SU-DHL-6 (cell line): ENCODE results near the gene ZC3H8.

Source experiments
- H2AFZ ChIP-seq: fragments of 200-600 bp; sonication (generic); 2 replicates; pipeline ENCODE4 v1.6.1; 2014; ENCODE audit warnings: low read depth, mild to moderate bottlenecking, moderate library complexity, mixed read lengths, antibody characterized with exemption, low read length; ENCODE audit not compliant: severe bottlenecking
- H3F3A ChIP-seq: fragments of 200-600 bp; shearing (Covaris generic); 2 replicates; pipeline ENCODE4 v1.6.0; 2016; ENCODE audit warnings: antibody characterized with exemption, mild to moderate bottlenecking; ENCODE audit not compliant: insufficient read depth
- H3K27ac ChIP-seq: fragments of 200-600 bp; sonication (generic); 2 replicates; pipeline ENCODE4 v1.5.1; 2016; ENCODE audit warnings: low read depth, mild to moderate bottlenecking, low read length, moderate library complexity, mixed read lengths
- H3K27me3 ChIP-seq: fragments of 200-600 bp; sonication (generic), shearing (Covaris generic); 2 replicates; pipeline ENCODE4 v1.6.0; 2014; ENCODE audit warnings: mild to moderate bottlenecking, low read length
- H3K36me3 ChIP-seq: fragments of 200-600 bp; sonication (generic); 2 replicates; pipeline ENCODE4 v1.6.1; 2014; ENCODE audit warnings: mild to moderate bottlenecking, low read length, mixed read lengths
- H3K4me2 ChIP-seq: fragments of 300-600, 200-600 bp; shearing (Covaris generic), sonication (generic); 2 replicates; pipeline ENCODE4 v1.6.0; 2014; ENCODE audit warnings: low read length, low read depth, mild to moderate bottlenecking; ENCODE audit not compliant: poor library complexity, severe bottlenecking
- H3K4me3 ChIP-seq: fragments of 200-600 bp; sonication (generic); 2 replicates; pipeline ENCODE4 v1.5.1; 2014; ENCODE audit warnings: antibody characterized with exemption, low read length, mild to moderate bottlenecking, mixed read lengths; ENCODE audit not compliant: insufficient read depth, poor library complexity, severe bottlenecking
- H3K79me2 ChIP-seq: fragments of 200-600 bp; sonication (generic); 2 replicates; pipeline ENCODE4 v1.6.1; 2014; ENCODE audit warnings: mild to moderate bottlenecking, low read length, moderate library complexity; ENCODE audit not compliant: insufficient read depth
- H3K9ac ChIP-seq: fragments of 200-600 bp; sonication (generic); 2 replicates; pipeline ENCODE4 v1.7.0; 2014; ENCODE audit warnings: mild to moderate bottlenecking, low read length
- H3K9me2 ChIP-seq: fragments of 200-600 bp; sonication (generic); replicated peaks from 2 replicates; pipeline ENCODE4 v1.6.1; 2014; ENCODE audit warnings: low read length; ENCODE audit not compliant: insufficient read depth
- H3K9me3 ChIP-seq: fragments of 200-600 bp; sonication (generic); 2 replicates; pipeline ENCODE4 v1.6.1; 2014; ENCODE audit warnings: low read length, mixed read lengths; ENCODE audit not compliant: insufficient read depth
- H4K20me1 ChIP-seq: fragments of 200-600 bp; sonication (generic); 2 replicates; pipeline ENCODE4 v1.6.1; 2014; ENCODE audit warnings: low read depth, mild to moderate bottlenecking, antibody characterized with exemption, low read length, moderate library complexity, mixed read lengths
- EZH2phosphoT487 ChIP-seq: fragments of 200-600 bp; sonication (generic), shearing (Covaris generic); conservative IDR thresholded peaks from 2 replicates; pipeline ENCODE4 v1.6.1; 2018; ENCODE audit warnings: mild to moderate bottlenecking, antibody characterized with exemption, low read length, moderate library complexity, mixed read lengths
- TF ChIP-seq, protein P1 (sequence below): fragments of 200-600 bp; sonication (generic); IDR thresholded peaks from one replicate; pipeline ENCODE4 v1.5.1; 2017; ENCODE audit warnings: antibody characterized with exemption, mild to moderate bottlenecking, low read length, moderate library complexity; ENCODE audit not compliant: insufficient read depth, poor library complexity, severe bottlenecking

Gene ZC3H8

DNA sequence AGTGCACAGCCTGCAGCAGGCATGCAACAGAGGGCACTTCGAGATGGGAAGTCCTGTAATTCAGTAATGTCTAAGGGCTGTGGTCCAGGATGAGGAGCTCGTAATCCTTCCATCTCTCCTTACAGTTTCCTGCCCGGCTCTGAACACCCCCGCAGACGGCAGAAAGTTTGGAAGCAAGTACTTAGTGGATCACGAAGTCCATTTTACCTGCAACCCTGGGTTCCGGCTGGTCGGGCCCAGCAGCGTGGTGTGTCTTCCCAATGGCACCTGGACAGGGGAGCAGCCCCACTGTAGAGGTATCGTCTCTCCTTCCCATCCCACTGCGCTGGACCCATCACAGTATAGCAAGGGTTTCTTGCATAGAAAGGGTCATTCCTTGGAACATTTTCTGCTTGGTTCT lies 90.0 kb downstream of the ZC3H8 start:
- Histone ChIP-seq H3K4me2 (no peak overlapping the region), H3K27ac (no peak overlapping the region), H3K27me3 (no peaks in the 10 kb centered on the region), H3K4me3 (no peak overlapping the region), H3K36me3 (no peaks in the 10 kb centered on the region), H2AFZ (no peak overlapping the region), H3K9me3 (no peaks in the 10 kb centered on the region), H3K9ac (no peak overlapping the region), H3K79me2 (no peaks in the 10 kb centered on the region), H3F3A (no peaks in the 10 kb centered on the region), H3K9me2 (no peaks in the 10 kb centered on the region), H4K20me1 (no peaks in the 10 kb centered on the region)
- TF ChIP-seq EZH2phosphoT487, result no peak
- TF ChIP-seq, protein P1, sequence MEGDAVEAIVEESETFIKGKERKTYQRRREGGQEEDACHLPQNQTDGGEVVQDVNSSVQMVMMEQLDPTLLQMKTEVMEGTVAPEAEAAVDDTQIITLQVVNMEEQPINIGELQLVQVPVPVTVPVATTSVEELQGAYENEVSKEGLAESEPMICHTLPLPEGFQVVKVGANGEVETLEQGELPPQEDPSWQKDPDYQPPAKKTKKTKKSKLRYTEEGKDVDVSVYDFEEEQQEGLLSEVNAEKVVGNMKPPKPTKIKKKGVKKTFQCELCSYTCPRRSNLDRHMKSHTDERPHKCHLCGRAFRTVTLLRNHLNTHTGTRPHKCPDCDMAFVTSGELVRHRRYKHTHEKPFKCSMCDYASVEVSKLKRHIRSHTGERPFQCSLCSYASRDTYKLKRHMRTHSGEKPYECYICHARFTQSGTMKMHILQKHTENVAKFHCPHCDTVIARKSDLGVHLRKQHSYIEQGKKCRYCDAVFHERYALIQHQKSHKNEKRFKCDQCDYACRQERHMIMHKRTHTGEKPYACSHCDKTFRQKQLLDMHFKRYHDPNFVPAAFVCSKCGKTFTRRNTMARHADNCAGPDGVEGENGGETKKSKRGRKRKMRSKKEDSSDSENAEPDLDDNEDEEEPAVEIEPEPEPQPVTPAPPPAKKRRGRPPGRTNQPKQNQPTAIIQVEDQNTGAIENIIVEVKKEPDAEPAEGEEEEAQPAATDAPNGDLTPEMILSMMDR, result no peak

DNA sequence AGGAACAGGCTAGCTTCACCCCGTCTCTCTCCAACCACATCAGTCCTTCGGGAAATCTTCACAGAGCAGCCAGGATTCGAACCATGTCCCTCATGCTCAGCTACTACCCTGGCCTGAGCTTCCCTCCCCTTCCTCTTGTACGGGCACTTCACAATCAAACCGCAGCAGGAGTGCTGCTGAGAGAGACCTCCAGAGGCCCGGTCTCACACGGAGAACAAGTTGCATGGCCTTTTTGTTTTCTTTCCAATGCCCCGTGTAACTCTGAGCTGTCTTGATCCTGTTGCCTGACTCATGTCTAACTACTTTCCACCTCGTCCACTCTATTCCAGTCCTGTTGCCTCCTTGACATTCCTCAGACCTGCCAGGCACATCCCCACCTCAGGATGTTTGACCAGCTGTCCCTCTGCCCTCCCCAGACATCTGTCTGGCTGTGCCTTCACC lies 91.3 kb downstream of the ZC3H8 start:
- H3K27me3 ChIP-seq, result no peaks in the 10 kb centered on the region
- H3K36me3 ChIP-seq, result no peaks in the 10 kb centered on the region
- H3K4me2 ChIP-seq, result no peak overlapping the region
- H3K9ac ChIP-seq, result no peak overlapping the region
- no peaks in the 10 kb centered on the region for H3K79me2 ChIP-seq
- H4K20me1 ChIP-seq, result no peaks in the 10 kb centered on the region
- H3K27ac ChIP-seq, result no peak overlapping the region
- no peaks in the 10 kb centered on the region for H3K9me2 ChIP-seq
- no peak overlapping the region for H3K4me3 ChIP-seq
- peaks cover 5% of the 10 kb centered on the region for H3F3A ChIP-seq
- H2AFZ ChIP-seq, result no peak overlapping the region
- no peaks in the 10 kb centered on the region for H3K9me3 ChIP-seq
- TF ChIP-seq, protein P1, result no peak
- no peak for TF ChIP-seq EZH2phosphoT487

DNA sequence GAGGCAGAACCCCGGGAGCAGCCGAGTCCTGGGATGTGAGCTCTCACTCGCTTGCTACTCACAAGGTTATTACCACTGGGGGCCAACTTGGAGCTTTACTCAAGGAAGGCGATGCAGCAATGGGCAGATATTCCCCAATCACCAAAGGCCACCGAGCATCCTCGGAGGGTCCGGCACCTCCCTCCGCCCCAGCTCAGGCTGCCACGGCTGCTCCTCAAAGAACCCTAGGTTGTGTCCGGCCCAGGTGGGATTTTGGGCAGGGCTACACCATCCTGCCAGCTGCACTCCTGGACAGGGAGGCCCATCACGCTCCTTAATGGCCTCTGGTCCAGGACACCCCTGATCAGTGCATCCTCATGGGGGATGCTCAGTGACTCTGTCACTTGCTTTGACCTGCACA lies 91.9 kb downstream of the ZC3H8 start:
- Histone ChIP-seq H3K27ac (no peak overlapping the region), H3F3A (peaks cover 5% of the 10 kb centered on the region), H3K36me3 (no peaks in the 10 kb centered on the region), H3K4me2 (no peak overlapping the region), H3K4me3 (no peak overlapping the region), H3K9me3 (no peaks in the 10 kb centered on the region), H3K9ac (no peak overlapping the region), H3K9me2 (no peaks in the 10 kb centered on the region), H3K27me3 (no peaks in the 10 kb centered on the region), H2AFZ (no peak overlapping the region), H3K79me2 (no peaks in the 10 kb centered on the region), H4K20me1 (no peaks in the 10 kb centered on the region)
- TF ChIP-seq, protein P1, result no peak
- no peak for TF ChIP-seq EZH2phosphoT487
